ENCODE data around the gene SH3BGRL. TPM values are rescaled to one million over a fixed set of nuclear protein-coding genes. Genes with fewer than 3 reads are reported as not detected.

Gene SH3BGRL
- total RNA-seq, result 100 to 1,000 TPM in 8 of 9 donors, 10 to 100 TPM in 1; 94.2 to 201 (median 145) TPM
- 100 to 1,000 TPM in 1 of 3 donors, 10 to 100 TPM in 2; 59.5 to 191 (median 89.6) TPM for polyA plus RNA-seq
- long read RNA-seq, donor 1, transcript SH3BGRL-201 (4 exons, 1,923 nt), result major isoform, 74 of 74 reads
- long read RNA-seq, donor 1, partial matches to known transcripts, result 0 of 74 reads
- long read RNA-seq, donor 1, other reads (novel, unspliced or antisense), result 0 of 74 reads
- long read RNA-seq, donor 2, transcript SH3BGRL-201 (4 exons, 1,923 nt), result major isoform, 58 of 59 reads
- long read RNA-seq, donor 2, partial matches to known transcripts, result 0 of 59 reads
- long read RNA-seq, donor 2, other reads (novel, unspliced or antisense), result 0 of 59 reads
- long read RNA-seq, donor 3, transcript SH3BGRL-201 (4 exons, 1,923 nt), result major isoform, 84 of 84 reads
- long read RNA-seq, donor 3, partial matches to known transcripts, result 0 of 84 reads
- long read RNA-seq, donor 3, other reads (novel, unspliced or antisense), result 0 of 84 reads
- long read RNA-seq, donor 4, transcript SH3BGRL-201 (4 exons, 1,923 nt), result major isoform, 137 of 147 reads
- long read RNA-seq, donor 4, partial matches to known transcripts, result 6 of 147 reads
- long read RNA-seq, donor 4, other reads (novel, unspliced or antisense), result 3 of 147 reads
- long read RNA-seq, donor 5, transcript SH3BGRL-201 (4 exons, 1,923 nt), result major isoform, 165 of 173 reads
- long read RNA-seq, donor 5, partial matches to known transcripts, result 3 of 173 reads
- long read RNA-seq, donor 5, other reads (novel, unspliced or antisense), result 2 of 173 reads
- long read RNA-seq, donor 6, transcript SH3BGRL-201 (4 exons, 1,923 nt), result major isoform, 85 of 94 reads
- long read RNA-seq, donor 6, partial matches to known transcripts, result 6 of 94 reads
- long read RNA-seq, donor 6, other reads (novel, unspliced or antisense), result 3 of 94 reads
- long read RNA-seq, donor 7, transcript SH3BGRL-201 (4 exons, 1,923 nt), result major isoform, 35 of 35 reads
- long read RNA-seq, donor 7, partial matches to known transcripts, result 0 of 35 reads
- long read RNA-seq, donor 7, other reads (novel, unspliced or antisense), result 0 of 35 reads
- long read RNA-seq, donor 8, transcript SH3BGRL-201 (4 exons, 1,923 nt), result major isoform, 96 of 119 reads
- long read RNA-seq, donor 8, partial matches to known transcripts, result 23 of 119 reads
- long read RNA-seq, donor 8, other reads (novel, unspliced or antisense), result 0 of 119 reads
- long read RNA-seq, donor 9, transcript SH3BGRL-201 (4 exons, 1,923 nt), result major isoform, 97 of 102 reads
- long read RNA-seq, donor 9, partial matches to known transcripts, result 5 of 102 reads
- long read RNA-seq, donor 9, other reads (novel, unspliced or antisense), result 0 of 102 reads
- long read RNA-seq, donor 10, transcript SH3BGRL-201 (4 exons, 1,923 nt), result major isoform, 29 of 29 reads
- long read RNA-seq, donor 10, partial matches to known transcripts, result 0 of 29 reads
- long read RNA-seq, donor 10, other reads (novel, unspliced or antisense), result 0 of 29 reads

- DNase-seq, result peak; percentile 78 to 91 (median 87)
- Histone ChIP-seq H3K27me3 (no peaks in the 10 kb centered on the region), H3K9me3 (replicated peaks in 1 of 3) (no peaks in the 10 kb centered on the region), H3K4me1 (replicated peaks in 1 of 2) (peaks cover 5 to 7% of the 10 kb centered on the region in 2 donors), H3K4me3 (peak within 1 kb of the TSS; percentile 14 to 64 (median 48)), H3K27ac (peak within 1 kb of the TSS; percentile 42 to 86 (median 74)), H3K36me3 (replicated peaks in 1 of 2) (no peaks in the 10 kb centered on the region)
- TF ChIP-seq, protein P1, sequence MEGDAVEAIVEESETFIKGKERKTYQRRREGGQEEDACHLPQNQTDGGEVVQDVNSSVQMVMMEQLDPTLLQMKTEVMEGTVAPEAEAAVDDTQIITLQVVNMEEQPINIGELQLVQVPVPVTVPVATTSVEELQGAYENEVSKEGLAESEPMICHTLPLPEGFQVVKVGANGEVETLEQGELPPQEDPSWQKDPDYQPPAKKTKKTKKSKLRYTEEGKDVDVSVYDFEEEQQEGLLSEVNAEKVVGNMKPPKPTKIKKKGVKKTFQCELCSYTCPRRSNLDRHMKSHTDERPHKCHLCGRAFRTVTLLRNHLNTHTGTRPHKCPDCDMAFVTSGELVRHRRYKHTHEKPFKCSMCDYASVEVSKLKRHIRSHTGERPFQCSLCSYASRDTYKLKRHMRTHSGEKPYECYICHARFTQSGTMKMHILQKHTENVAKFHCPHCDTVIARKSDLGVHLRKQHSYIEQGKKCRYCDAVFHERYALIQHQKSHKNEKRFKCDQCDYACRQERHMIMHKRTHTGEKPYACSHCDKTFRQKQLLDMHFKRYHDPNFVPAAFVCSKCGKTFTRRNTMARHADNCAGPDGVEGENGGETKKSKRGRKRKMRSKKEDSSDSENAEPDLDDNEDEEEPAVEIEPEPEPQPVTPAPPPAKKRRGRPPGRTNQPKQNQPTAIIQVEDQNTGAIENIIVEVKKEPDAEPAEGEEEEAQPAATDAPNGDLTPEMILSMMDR (IDR thresholded peaks at IDR 0.05), result peak in 2 of 6 experiments; percentile 6 to 29
- peak in 1 of 2 donors; percentile 63 for TF ChIP-seq POLR2A (IDR thresholded peaks at IDR 0.05)
- WGBS, 4 donors, result 0 to 25% (median 10%) methylated on average over 20 to 23 of the region's 23 CpGs
- intact Hi-C loops (cut with DNase I), result no loop called here
Observed at GRCh38 chrX:81201671-81202455, at the start of gene SH3BGRL, which contains the start of gene HMGN5. Gene SH3BGRL, plus strand, starts transcription at chrX:81202102. Its CDS starts 99 bp downstream, at chrX:81202201. Gene HMGN5, minus strand, starts transcription at chrX:81201913. Its CDS starts 80,364 bp downstream, at chrX:81121549.

- no peak overlapping the region for H3K4me3 ChIP-seq
- DNase-seq, result no peak
- WGBS, 4 donors, result 66 to 96% (median 92%) methylated on average over 3 of the region's 3 CpGs
- TF ChIP-seq, protein P1 (IDR thresholded peaks at IDR 0.05), result no peak
- no peak for TF ChIP-seq POLR2A (IDR thresholded peaks at IDR 0.05)
- peaks cover 0 to 5% of the 10 kb centered on the region in 2 donors for H3K4me1 ChIP-seq (replicated peaks in 1 of 2)
- no peak overlapping the region for H3K27ac ChIP-seq
- no peaks in the 10 kb centered on the region for H3K36me3 ChIP-seq (replicated peaks in 1 of 2)
- H3K9me3 ChIP-seq (replicated peaks in 1 of 3), result no peaks in the 10 kb centered on the region
- intact Hi-C loops (cut with DNase I), result no loop called here
- peaks cover 6% of the 10 kb centered on the region for H3K27me3 ChIP-seq
Observed at GRCh38 chrX:81168391-81168790, 33.5 kb upstream of the SH3BGRL start.

GRCh38 chrX:81174286-81174685 is 27.6 kb upstream of the SH3BGRL start:
- TF ChIP-seq POLR2A (IDR thresholded peaks at IDR 0.05), result no peak
- TF ChIP-seq, protein P1 (IDR thresholded peaks at IDR 0.05), result peak in 5 of 6 experiments; percentile 12 to 51 (median 44)
- DNase-seq, result no peak
- Histone ChIP-seq H3K9me3 (replicated peaks in 1 of 3) (no peaks in the 10 kb centered on the region), H3K27ac (no peak overlapping the region), H3K4me3 (no peak overlapping the region), H3K4me1 (replicated peaks in 1 of 2) (no peaks in the 10 kb centered on the region), H3K27me3 (no peaks in the 10 kb centered on the region), H3K36me3 (replicated peaks in 1 of 2) (no peaks in the 10 kb centered on the region)
- intact Hi-C loops (cut with DNase I), result loop anchor here in 1 of 2 donors (10.0 kb wide), 1 partner anchor 201 kb away; no protein-coding TSS in a partner anchor
- 20 to 43% (median 32%) methylated on average over 1 of the region's 1 CpG for WGBS, 4 donors

Measured in adrenal gland (tissue), 19 donors.